ENCODE data around the gene RARB. TPM values are rescaled to one million over a fixed set of nuclear protein-coding genes. Genes with fewer than 3 reads are reported as not detected.

The RARB gene
- total and polyA plus RNA-seq, 9 of the 15 experiments (the other 6 are each of a cell fraction or from before 2014, with no cell fraction given): 0.15 to 1.3 (median 0.27) TPM

DNA sequence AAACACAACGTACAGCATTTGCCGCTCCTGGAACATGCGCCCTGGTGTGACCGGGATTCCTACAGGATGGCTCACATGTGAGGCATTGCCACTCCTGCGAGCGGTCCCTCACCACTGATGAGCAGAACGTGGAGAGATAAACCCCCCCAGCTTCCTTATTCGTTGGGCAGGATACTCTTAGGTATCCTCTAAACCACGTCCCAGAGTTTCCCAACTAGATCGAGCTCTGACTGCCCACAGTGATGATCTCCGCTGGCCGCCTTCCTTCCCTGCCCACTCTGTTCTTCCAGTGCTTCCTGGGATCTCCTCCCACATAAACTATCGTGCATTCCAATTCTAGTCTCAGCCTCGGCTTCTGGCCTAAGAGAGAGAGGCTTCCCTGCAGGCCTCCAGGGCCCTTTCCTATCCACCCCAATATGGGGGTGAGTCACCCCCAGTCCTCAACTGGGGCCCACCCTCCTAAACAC, 144.9 kb downstream of the RARB start (continued):
- TF ChIP-seq, protein P1, sequence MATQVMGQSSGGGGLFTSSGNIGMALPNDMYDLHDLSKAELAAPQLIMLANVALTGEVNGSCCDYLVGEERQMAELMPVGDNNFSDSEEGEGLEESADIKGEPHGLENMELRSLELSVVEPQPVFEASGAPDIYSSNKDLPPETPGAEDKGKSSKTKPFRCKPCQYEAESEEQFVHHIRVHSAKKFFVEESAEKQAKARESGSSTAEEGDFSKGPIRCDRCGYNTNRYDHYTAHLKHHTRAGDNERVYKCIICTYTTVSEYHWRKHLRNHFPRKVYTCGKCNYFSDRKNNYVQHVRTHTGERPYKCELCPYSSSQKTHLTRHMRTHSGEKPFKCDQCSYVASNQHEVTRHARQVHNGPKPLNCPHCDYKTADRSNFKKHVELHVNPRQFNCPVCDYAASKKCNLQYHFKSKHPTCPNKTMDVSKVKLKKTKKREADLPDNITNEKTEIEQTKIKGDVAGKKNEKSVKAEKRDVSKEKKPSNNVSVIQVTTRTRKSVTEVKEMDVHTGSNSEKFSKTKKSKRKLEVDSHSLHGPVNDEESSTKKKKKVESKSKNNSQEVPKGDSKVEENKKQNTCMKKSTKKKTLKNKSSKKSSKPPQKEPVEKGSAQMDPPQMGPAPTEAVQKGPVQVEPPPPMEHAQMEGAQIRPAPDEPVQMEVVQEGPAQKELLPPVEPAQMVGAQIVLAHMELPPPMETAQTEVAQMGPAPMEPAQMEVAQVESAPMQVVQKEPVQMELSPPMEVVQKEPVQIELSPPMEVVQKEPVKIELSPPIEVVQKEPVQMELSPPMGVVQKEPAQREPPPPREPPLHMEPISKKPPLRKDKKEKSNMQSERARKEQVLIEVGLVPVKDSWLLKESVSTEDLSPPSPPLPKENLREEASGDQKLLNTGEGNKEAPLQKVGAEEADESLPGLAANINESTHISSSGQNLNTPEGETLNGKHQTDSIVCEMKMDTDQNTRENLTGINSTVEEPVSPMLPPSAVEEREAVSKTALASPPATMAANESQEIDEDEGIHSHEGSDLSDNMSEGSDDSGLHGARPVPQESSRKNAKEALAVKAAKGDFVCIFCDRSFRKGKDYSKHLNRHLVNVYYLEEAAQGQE (IDR thresholded peaks at IDR 0.05; ENCODE audit: borderline replicate concordance): no peak
- TF ChIP-seq, protein P1 (CRISPR knock-in tag; IDR thresholded peaks at IDR 0.05; ENCODE audit: low read depth): no peak

Data from K562 (cell line).